ENCODE measurements around the gene C9orf72. TPM values are rescaled to one million over a fixed set of nuclear protein-coding genes. Genes with fewer than 3 reads are reported as not detected.

The C9orf72 gene
- total RNA-seq, 2 donors from 2014 or later, result 8.9 to 9.7 TPM

DNA sequence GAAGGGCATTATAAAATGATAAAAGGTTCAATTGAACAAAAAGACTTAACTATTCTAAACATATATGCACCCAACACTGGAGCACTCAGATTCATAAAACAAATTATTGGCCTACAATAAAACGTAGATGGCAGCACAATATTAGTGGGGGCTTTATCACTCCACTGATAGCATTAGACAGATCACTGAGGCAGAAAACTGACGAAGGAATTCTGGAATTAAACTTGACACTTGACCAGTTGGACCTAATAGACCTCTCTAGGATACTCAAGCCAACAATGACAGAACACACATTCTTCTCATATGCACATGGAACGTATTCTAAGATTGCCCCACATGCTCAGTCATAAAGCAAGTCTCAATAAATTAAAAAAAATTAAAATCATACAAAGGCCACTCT, 18.4 kb upstream of the C9orf72 start:
- no peak for ATAC-seq (replicated peaks)
- no peak overlapping the region for H3K4me3 Mint-ChIP-seq
- no peak overlapping the region for H3K27ac Mint-ChIP-seq
- peaks cover 40% of the 10 kb centered on the region for H3K27me3 Mint-ChIP-seq
- H3K36me3 Mint-ChIP-seq (ENCODE audit: low read depth), result no peaks in the 10 kb centered on the region
- H3K9me3 Mint-ChIP-seq, result peaks cover 4% of the 10 kb centered on the region
- no peaks in the 10 kb centered on the region for H3K4me1 Mint-ChIP-seq

DNA sequence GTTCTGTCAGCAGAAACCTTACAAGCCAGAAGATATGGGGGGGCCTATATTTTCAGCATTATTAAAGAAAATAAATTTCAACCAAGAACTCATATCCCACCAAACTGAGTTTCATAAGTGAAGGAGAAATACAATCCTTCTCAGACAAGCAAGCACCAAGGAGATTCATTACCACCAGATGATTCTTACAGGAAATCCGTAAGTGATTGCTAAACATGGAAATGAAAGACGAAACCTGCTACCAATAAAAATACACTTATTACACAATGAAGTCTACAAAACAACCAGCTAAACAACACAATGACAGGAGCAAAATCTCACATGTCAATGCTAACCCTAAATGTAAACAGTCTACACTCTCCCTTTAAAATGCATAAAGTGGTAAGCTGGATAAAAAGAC, 17.8 kb upstream of the C9orf72 start:
- peaks cover 4% of the 10 kb centered on the region for H3K9me3 Mint-ChIP-seq
- H3K27me3 Mint-ChIP-seq, result peaks cover 42% of the 10 kb centered on the region
- no peak overlapping the region for H3K4me3 Mint-ChIP-seq
- no peak overlapping the region for H3K27ac Mint-ChIP-seq
- no peak for ATAC-seq (replicated peaks)
- no peaks in the 10 kb centered on the region for H3K4me1 Mint-ChIP-seq
- H3K36me3 Mint-ChIP-seq (ENCODE audit: low read depth), result no peaks in the 10 kb centered on the region

DNA sequence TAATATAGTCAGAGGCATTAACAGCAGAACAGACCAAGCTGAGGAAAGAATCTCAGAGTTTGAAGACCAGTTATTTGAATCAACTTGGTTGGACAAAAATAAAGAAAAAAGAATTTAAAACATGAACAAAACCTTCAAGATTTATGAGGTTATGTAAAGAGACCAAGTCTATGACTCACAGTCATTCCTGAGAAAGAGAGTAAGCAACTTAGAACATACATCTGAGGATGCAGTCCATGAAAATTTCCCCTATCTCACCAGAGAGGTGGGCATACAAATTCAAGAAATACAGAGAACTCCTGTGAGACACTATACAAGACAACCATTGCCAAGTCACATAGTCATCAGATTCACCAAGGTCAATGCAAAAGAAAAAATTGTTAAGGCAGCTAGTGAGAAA, 17.4 kb upstream of the C9orf72 start:
- H3K9me3 Mint-ChIP-seq, result peaks cover 4% of the 10 kb centered on the region
- no peak overlapping the region for H3K4me3 Mint-ChIP-seq
- H3K27ac Mint-ChIP-seq, result no peak overlapping the region
- no peaks in the 10 kb centered on the region for H3K4me1 Mint-ChIP-seq
- H3K27me3 Mint-ChIP-seq, result peaks cover 42% of the 10 kb centered on the region
- H3K36me3 Mint-ChIP-seq (ENCODE audit: low read depth), result no peaks in the 10 kb centered on the region
- ATAC-seq (replicated peaks), result no peak

DNA sequence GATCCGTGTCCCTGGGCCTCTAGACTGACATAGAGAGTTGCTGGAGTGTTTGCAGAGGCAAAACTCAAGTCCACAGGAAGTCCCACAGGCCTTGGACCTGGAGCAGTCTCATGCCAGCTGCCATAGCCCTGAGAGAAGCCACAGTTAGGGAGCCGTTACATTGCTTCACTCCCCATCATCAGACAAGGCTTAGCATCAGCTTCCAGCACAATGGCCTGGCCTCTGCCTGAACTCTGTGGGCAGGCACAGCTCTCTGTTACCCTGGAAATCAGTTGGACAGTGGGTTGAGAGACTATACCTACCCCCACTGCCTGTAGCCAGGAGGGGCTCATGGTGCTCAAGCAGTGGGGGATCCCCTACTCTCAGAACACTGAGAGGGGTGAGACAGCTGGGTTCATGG, 16.2 kb upstream of the C9orf72 start:
- peaks cover 35% of the 10 kb centered on the region for H3K27me3 Mint-ChIP-seq

DNA sequence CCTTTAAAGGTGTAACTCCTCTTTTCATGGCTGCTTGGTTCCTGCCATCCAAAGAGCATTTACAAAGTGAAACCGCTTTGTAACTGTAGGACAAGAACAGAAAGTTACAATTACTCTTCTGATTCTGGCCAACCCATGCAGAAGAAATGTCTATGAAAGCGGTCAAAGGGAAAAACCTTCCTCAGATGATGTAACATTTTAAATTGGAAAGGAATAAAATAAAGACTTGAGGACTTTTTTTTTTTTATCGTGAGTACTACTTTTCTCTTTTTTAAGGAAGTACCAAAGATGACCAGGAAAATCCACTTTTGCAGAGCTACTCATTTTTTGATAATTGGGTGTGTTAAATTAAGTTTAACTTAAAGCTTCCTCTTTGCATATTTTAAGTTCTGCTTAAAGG, 13.0 kb upstream of the C9orf72 start:
- Mint-ChIP-seq H3K36me3 (ENCODE audit: low read depth) (no peaks in the 10 kb centered on the region), H3K27me3 (peaks cover 35% of the 10 kb centered on the region), H3K4me1 (no peaks in the 10 kb centered on the region), H3K27ac (no peak overlapping the region), H3K4me3 (no peak overlapping the region), H3K9me3 (peaks cover 1% of the 10 kb centered on the region)
- no peak for ATAC-seq (replicated peaks)

More for the DNA sequence above, 16.2 kb upstream of the C9orf72 start:
- H3K36me3 Mint-ChIP-seq (ENCODE audit: low read depth), result no peaks in the 10 kb centered on the region
- H3K4me3 Mint-ChIP-seq, result no peak overlapping the region
- no peak for ATAC-seq (replicated peaks)
- H3K4me1 Mint-ChIP-seq, result no peaks in the 10 kb centered on the region
- H3K27ac Mint-ChIP-seq, result no peak overlapping the region
- peaks cover 4% of the 10 kb centered on the region for H3K9me3 Mint-ChIP-seq

GRCh38 chr9:27584931-27585330, 11.7 kb upstream of the C9orf72 start:
- Mint-ChIP-seq H3K36me3 (ENCODE audit: low read depth) (no peaks in the 10 kb centered on the region), H3K27ac (no peak overlapping the region), H3K4me1 (no peaks in the 10 kb centered on the region), H3K27me3 (peaks cover 33% of the 10 kb centered on the region), H3K9me3 (no peaks in the 10 kb centered on the region), H3K4me3 (no peak overlapping the region)
- ATAC-seq (replicated peaks), result no peak

- H3K27me3 Mint-ChIP-seq, result peaks cover 28% of the 10 kb centered on the region
- no peak for ATAC-seq (replicated peaks)
- H3K4me3 Mint-ChIP-seq, result no peak overlapping the region
- H3K27ac Mint-ChIP-seq, result no peak overlapping the region
- H3K4me1 Mint-ChIP-seq, result no peaks in the 10 kb centered on the region
- H3K36me3 Mint-ChIP-seq (ENCODE audit: low read depth), result no peaks in the 10 kb centered on the region
- peaks cover 8% of the 10 kb centered on the region for H3K9me3 Mint-ChIP-seq
These were observed 9.5 kb upstream of the C9orf72 start for GRCh38 chr9:27582794-27583193.

- no peak for ATAC-seq (replicated peaks)
- Mint-ChIP-seq H3K4me1 (no peaks in the 10 kb centered on the region), H3K27ac (no peak overlapping the region), H3K36me3 (ENCODE audit: low read depth) (no peaks in the 10 kb centered on the region), H3K9me3 (peaks cover 8% of the 10 kb centered on the region), H3K27me3 (peaks cover 18% of the 10 kb centered on the region), H3K4me3 (no peak overlapping the region)
These were observed 8.5 kb upstream of the C9orf72 start for GRCh38 chr9:27581826-27582225.

DNA sequence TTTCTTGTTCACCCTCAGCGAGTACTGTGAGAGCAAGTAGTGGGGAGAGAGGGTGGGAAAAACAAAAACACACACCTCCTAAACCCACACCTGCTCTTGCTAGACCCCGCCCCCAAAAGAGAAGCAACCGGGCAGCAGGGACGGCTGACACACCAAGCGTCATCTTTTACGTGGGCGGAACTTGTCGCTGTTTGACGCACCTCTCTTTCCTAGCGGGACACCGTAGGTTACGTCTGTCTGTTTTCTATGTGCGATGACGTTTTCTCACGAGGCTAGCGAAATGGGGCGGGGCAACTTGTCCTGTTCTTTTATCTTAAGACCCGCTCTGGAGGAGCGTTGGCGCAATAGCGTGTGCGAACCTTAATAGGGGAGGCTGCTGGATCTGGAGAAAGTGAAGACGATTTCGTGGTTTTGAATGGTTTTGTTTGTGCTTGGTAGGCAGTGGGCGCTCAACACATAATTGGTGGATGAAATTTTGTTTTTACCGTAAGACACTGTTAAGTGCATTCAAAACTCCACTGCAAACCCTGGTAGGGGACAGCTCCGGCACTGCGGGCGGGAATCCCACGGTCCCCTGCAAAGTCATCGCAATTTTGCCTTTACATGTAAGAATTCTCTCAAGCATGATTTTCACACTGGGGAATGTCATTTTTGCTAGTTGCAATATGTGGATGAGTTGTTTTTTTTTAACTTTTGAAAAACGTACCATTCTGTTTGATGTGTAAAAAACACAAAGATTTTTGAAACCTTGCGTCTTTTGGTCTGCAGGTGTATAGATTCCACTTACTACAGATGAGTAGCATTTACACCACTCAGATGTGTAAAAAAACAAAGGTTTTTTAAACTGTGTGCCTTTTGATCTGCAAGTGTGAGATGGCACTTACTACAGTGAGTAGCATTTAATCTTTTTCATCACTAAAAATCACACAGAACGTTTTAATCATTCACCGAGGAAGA, 631 bp upstream of the C9orf72 start:
- peaks cover 3% of the 10 kb centered on the region for H3K27me3 Mint-ChIP-seq
- H3K4me1 Mint-ChIP-seq, result peaks cover 11% of the 10 kb centered on the region
- peaks cover 8% of the 10 kb centered on the region for H3K9me3 Mint-ChIP-seq
- H3K36me3 Mint-ChIP-seq (ENCODE audit: low read depth), result peaks cover 7% of the 10 kb centered on the region
- H3K27ac Mint-ChIP-seq, result peak overlapping the region; percentile 98
- H3K4me3 Mint-ChIP-seq, result peak overlapping the region; percentile 85
- peak; percentile 79 for ATAC-seq (replicated peaks)

- peak; percentile 80 for ATAC-seq (replicated peaks)
- peaks cover 7% of the 10 kb centered on the region for H3K36me3 Mint-ChIP-seq (ENCODE audit: low read depth)
- no peaks in the 10 kb centered on the region for H3K27me3 Mint-ChIP-seq
- peak overlapping the region; percentile 85 for H3K4me3 Mint-ChIP-seq
- peak overlapping the region; percentile 98 for H3K27ac Mint-ChIP-seq
- H3K4me1 Mint-ChIP-seq, result peaks cover 11% of the 10 kb centered on the region
- no peaks in the 10 kb centered on the region for H3K9me3 Mint-ChIP-seq
These were observed 739 bp downstream of the C9orf72 start for GRCh38 chr9:27572566-27572917.

- H3K27me3 Mint-ChIP-seq, result no peaks in the 10 kb centered on the region
- peak overlapping the region; percentile 85 for H3K4me3 Mint-ChIP-seq
- H3K9me3 Mint-ChIP-seq, result no peaks in the 10 kb centered on the region
- H3K4me1 Mint-ChIP-seq, result peaks cover 11% of the 10 kb centered on the region
- ATAC-seq (replicated peaks), result no peak
- H3K27ac Mint-ChIP-seq, result peak overlapping the region; percentile 98
- H3K36me3 Mint-ChIP-seq (ENCODE audit: low read depth), result peaks cover 7% of the 10 kb centered on the region
These were observed 1.2 kb downstream of the C9orf72 start for GRCh38 chr9:27572061-27572460.

- Mint-ChIP-seq H3K27me3 (no peaks in the 10 kb centered on the region), H3K4me3 (no peak overlapping the region), H3K9me3 (no peaks in the 10 kb centered on the region), H3K27ac (no peak overlapping the region), H3K36me3 (ENCODE audit: low read depth) (peaks cover 16% of the 10 kb centered on the region), H3K4me1 (peaks cover 11% of the 10 kb centered on the region)
- ATAC-seq (replicated peaks), result no peak
These were observed 2.3 kb downstream of the C9orf72 start for GRCh38 chr9:27571011-27571410.

- Mint-ChIP-seq H3K4me3 (no peak overlapping the region), H3K27ac (no peak overlapping the region), H3K4me1 (peaks cover 8% of the 10 kb centered on the region), H3K27me3 (no peaks in the 10 kb centered on the region), H3K9me3 (no peaks in the 10 kb centered on the region), H3K36me3 (ENCODE audit: low read depth) (peaks cover 28% of the 10 kb centered on the region)
- ATAC-seq (replicated peaks), result no peak
These were observed 3.9 kb downstream of the C9orf72 start for GRCh38 chr9:27569406-27569805.

DNA sequence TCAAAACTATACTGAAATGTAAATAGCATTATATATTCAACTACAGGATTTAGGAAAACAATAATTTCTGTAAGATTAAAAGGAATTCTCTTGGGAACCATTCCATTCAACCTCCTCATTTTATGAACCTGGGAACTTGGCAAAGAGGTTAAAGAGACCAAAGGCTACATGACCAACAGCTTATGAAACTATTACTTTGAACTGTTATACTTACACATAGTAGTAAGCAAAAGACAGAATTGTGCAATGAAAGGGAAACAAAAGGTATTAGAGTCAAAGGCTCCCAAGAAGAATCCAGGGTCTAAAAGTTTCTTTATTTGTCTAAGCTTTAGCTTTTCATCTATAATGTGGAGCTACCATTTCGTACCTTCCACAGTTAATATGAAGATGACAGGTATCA, 7.2 kb downstream of the C9orf72 start:
- no peak for ATAC-seq (replicated peaks)
- no peak overlapping the region for H3K4me3 Mint-ChIP-seq
- H3K36me3 Mint-ChIP-seq (ENCODE audit: low read depth), result peaks cover 38% of the 10 kb centered on the region
- no peaks in the 10 kb centered on the region for H3K27me3 Mint-ChIP-seq
- H3K9me3 Mint-ChIP-seq, result no peaks in the 10 kb centered on the region
- H3K27ac Mint-ChIP-seq, result no peak overlapping the region
- H3K4me1 Mint-ChIP-seq, result peaks cover 4% of the 10 kb centered on the region

DNA sequence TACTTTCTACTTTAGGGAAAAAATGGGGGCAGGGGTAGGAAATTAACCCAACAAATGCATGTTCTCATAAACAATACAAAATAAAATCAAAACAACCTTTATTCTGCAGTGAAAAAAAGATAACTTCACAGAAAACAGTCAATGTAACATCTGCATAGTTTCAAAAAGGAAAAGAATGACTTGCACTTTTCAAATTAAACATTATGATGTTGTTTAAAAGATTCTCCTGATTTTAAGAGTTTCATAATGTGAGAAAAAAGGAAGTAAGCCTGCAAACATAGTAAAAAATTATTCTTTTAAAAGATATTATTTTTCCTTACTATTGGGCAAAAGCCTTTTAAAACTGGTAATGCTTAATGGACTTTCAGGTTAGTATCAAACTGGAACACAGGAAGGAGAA, 7.6 kb downstream of the C9orf72 start:
- Mint-ChIP-seq H3K9me3 (no peaks in the 10 kb centered on the region), H3K4me3 (no peak overlapping the region), H3K27me3 (no peaks in the 10 kb centered on the region), H3K27ac (no peak overlapping the region), H3K36me3 (ENCODE audit: low read depth) (peaks cover 42% of the 10 kb centered on the region), H3K4me1 (peaks cover 4% of the 10 kb centered on the region)
- no peak for ATAC-seq (replicated peaks)

All from activated T-helper 17 cell treated with anti-CD3 and anti-CD28 coated beads, Interleukin-2, amount 50 U/mL, for 72 hours (primary cell).